ENCODE data around the gene CTNND1. TPM values are rescaled to one million over a fixed set of nuclear protein-coding genes. Genes with fewer than 3 reads are reported as not detected.

CTNND1 gene
- total and polyA plus RNA-seq, 2 of the 4 experiments (the other 2 are of a cell fraction), result 88.5 to 229 TPM

DNA sequence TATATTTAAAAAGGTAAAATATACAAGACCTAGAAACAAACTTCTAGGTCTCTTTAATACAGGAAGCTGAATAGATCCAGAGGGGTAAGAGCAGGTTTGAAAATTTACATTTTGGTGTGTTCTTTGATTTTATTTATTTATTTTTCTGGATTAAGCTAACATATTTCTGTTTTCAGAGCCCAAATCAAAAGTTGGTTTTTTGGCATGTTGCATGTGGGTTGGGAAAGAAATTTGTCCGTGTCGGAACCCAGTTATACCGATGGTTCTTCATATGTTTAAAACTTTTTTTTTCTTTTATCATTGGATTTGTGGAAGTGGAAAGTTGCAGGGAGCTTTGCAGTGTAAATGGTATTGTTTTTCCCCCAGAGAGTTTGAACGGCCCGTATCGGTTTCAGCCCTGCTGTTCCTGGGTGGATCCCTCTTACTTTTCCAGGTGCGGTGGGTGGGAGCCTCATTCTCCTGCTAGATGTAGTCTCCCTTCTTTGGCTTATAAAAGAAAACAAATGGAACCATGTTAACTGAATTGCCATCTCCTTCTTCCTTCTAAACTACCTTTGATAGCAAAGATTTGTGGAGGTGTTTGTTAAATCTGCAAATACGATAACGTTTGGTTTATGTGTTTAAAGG lies 746 bp downstream of the CTNND1 start:
- Histone ChIP-seq H3K4me2 (ENCODE audit: low read depth, low read length) (peak overlapping the region; percentile 99), H2AK5ac (ENCODE audit: low read depth, low read length) (0 out of 2 replicates have a peak overlapping the region, but pooled peaks have one; percentile 7), H3K9ac (ENCODE audit: low read depth, low read length) (peak overlapping the region; percentile 100), H4K91ac (ENCODE audit: insufficient read depth, low read depth, low read length) (peak overlapping the region; percentile 60), H2BK15ac (ENCODE audit: low read depth, low read length) (0 out of 3 replicates have a peak overlapping the region, but pooled peaks have one; percentile 1), H3K23ac (ENCODE audit: low read depth, low read length) (peak overlapping the region; percentile 87), H4K5ac (ENCODE audit: low read depth, low read length) (peak overlapping the region; percentile 77), H4K8ac (ENCODE audit: low read depth in 2 of 2, low read length in 2 of 2) (peak overlapping the region; percentile 41 to 79), H2BK20ac (ENCODE audit: low read depth, low read length) (no peak overlapping the region), H3K36me3 (ENCODE audit: control insufficient read depth, insufficient read depth, low read length) (peaks cover 4% of the 10 kb centered on the region), H3K9me3 (ENCODE audit: control insufficient read depth, insufficient read depth, low read length) (no peaks in the 10 kb centered on the region), H3K14ac (replicated peaks; ENCODE audit: low read depth, low read length) (peak overlapping the region; percentile 84), H3K9me1 (ENCODE audit: insufficient read depth, low read length) (0 out of 2 replicates have a peak, but pooled peaks cover 6% of the 10 kb centered on the region), H3K4me3 (ENCODE audit: insufficient read depth, low read depth, low read length) (peak overlapping the region; percentile 99), H2AFZ (replicated peaks; ENCODE audit: low read length, poor library complexity) (no peak overlapping the region), H3K4ac (ENCODE audit: low read depth, low read length) (peak overlapping the region; percentile 59), H3K56ac (ENCODE audit: extremely low read depth, insufficient read depth, low read length) (peak overlapping the region; percentile 95), H2AK9ac (replicated peaks; ENCODE audit: low read depth, low read length, poor library complexity) (no peak overlapping the region), H3K27ac (ENCODE audit: insufficient read depth, low read length) (peak overlapping the region; percentile 100), H3K4me1 (ENCODE audit: control insufficient read depth, insufficient read depth, low read length) (peaks cover 8% of the 10 kb centered on the region), H2BK5ac (ENCODE audit: low read depth, low read length, poor library complexity, severe bottlenecking) (peak overlapping the region; percentile 97), H3K79me1 (ENCODE audit: low read depth in 1 of 2, low read length in 2 of 2) (peaks cover 0 to 25% of the 10 kb centered on the region in 2 experiments; a peak in 2 of 4 replicates), H4K20me1 (ENCODE audit: insufficient read depth, low read length) (peaks cover 39% of the 10 kb centered on the region), H2BK120ac (ENCODE audit: low read depth, low read length) (peak overlapping the region; percentile 1; the same call in 1 of the 2 replicates), H3K27me3 (ENCODE audit: control insufficient read depth, insufficient read depth, low read length) (no peaks in the 10 kb centered on the region), H3K18ac (ENCODE audit: low read depth, low read length) (peak overlapping the region; percentile 94)
- intact Hi-C loops (cut with micrococcal nuclease) (loop anchor here (1.0 to 5.0 kb wide), 5 partner anchors 14 to 750 kb away; no protein-coding TSS in a partner anchor), dilution Hi-C loops (cut with HindIII; ENCODE audit: low sequenced_read_pairs, unreplicated experiment) (no loop called here), in situ Hi-C loops (cut with MboI; ENCODE audit: low sequenced_read_pairs) (no loop called here)
- WGBS, 2 experiments (ENCODE audit: extremely low coverage in 2 of 2, insufficient read length in 1 of 2), result no CpG with 5 or more reads among the region's 9 CpGs
- DNase-seq (no peak), ATAC-seq (ENCODE audit: low read depth) (no peak)
- BruUV-seq (replicated peaks), result TSS peak; percentile 56
- ChIA-PET CTCF (interaction anchor here (1.0 to 1.9 kb wide), 4 partner anchors 11 to 297 kb away, joined by 3 to 10 read pairs (median 4); partner anchors contain the start of gene BTBD18), POLR2A (ENCODE audit: unreplicated experiment) (interaction anchor here (0.5 kb wide), 1 partner anchor 14 kb away, joined by 3 read pairs; no protein-coding TSS in a partner anchor)
- TF ChIP-seq POLR2A (IDR thresholded peaks at IDR 0.05; ENCODE audit: low read depth, low read length), result no peak

Measured in IMR-90 (cell line).